ENCODE data around the gene UHRF2. TPM values are rescaled to one million over a fixed set of nuclear protein-coding genes. Genes with fewer than 3 reads are reported as not detected.

The UHRF2 gene
- total RNA-seq, 2 donors from 2014 or later, result 56.9 to 76.0 TPM

GRCh38 chr9:6408320-6408719 is 4.7 kb upstream of the UHRF2 start:
- H3K27me3 ChIP-seq (replicated peaks; ENCODE audit: insufficient read depth), result no peaks in the 10 kb centered on the region
- no peaks in the 10 kb centered on the region for H3K9me3 ChIP-seq
- no peak overlapping the region for H3K4me3 ChIP-seq
- H3K36me3 ChIP-seq, result no peaks in the 10 kb centered on the region
- TF ChIP-seq CTCF (IDR thresholded peaks at IDR 0.05), result no peak
- no peak overlapping the region for H3K27ac ChIP-seq
- H3K4me1 ChIP-seq (ENCODE audit: control insufficient read depth in 1 of 2, low read depth in 2 of 2), result no peaks in the 10 kb centered on the region
- DNase-seq (ENCODE audit: low spot score) (no peak), ATAC-seq (ENCODE audit: insufficient number of reproducible peaks, low FRiP score, low read depth) (no peak)

- TF ChIP-seq CTCF (IDR thresholded peaks at IDR 0.05), result no peak
- DNase-seq (ENCODE audit: low spot score) (no peak), ATAC-seq (ENCODE audit: insufficient number of reproducible peaks, low FRiP score, low read depth) (no peak)
Measured at GRCh38 chr9:6409811-6410210, 3.2 kb upstream of the UHRF2 start.

GRCh38 chr9:6410633-6411032 is 2.4 kb upstream of the UHRF2 start:
- H3K9me3 ChIP-seq, result no peaks in the 10 kb centered on the region
- ATAC-seq (ENCODE audit: insufficient number of reproducible peaks, low FRiP score, low read depth) (no peak), DNase-seq (ENCODE audit: low spot score) (no peak)
- H3K4me1 ChIP-seq (ENCODE audit: control insufficient read depth in 1 of 2, low read depth in 2 of 2), result peaks cover 3 to 14% of the 10 kb centered on the region in 2 donors
- H3K4me3 ChIP-seq, result no peak overlapping the region
- no peak overlapping the region for H3K27ac ChIP-seq
- no peaks in the 10 kb centered on the region for H3K36me3 ChIP-seq
- no peak for TF ChIP-seq CTCF (IDR thresholded peaks at IDR 0.05)
- H3K27me3 ChIP-seq (replicated peaks; ENCODE audit: insufficient read depth), result no peaks in the 10 kb centered on the region

More at GRCh38 chr9:6409811-6410210, 3.2 kb upstream of the UHRF2 start:
- Histone ChIP-seq H3K9me3 (no peaks in the 10 kb centered on the region), H3K4me3 (no peak overlapping the region), H3K4me1 (ENCODE audit: control insufficient read depth in 1 of 2, low read depth in 2 of 2) (peaks cover 0 to 6% of the 10 kb centered on the region in 2 donors), H3K27me3 (replicated peaks; ENCODE audit: insufficient read depth) (no peaks in the 10 kb centered on the region), H3K36me3 (no peaks in the 10 kb centered on the region), H3K27ac (no peak overlapping the region)

- Histone ChIP-seq H3K27me3 (replicated peaks; ENCODE audit: insufficient read depth) (no peaks in the 10 kb centered on the region), H3K4me3 (peak overlapping the region; percentile 96), H3K27ac (peak overlapping the region; percentile 74 to 90), H3K36me3 (no peaks in the 10 kb centered on the region), H3K4me1 (ENCODE audit: control insufficient read depth in 1 of 2, low read depth in 2 of 2) (peaks cover 10 to 35% of the 10 kb centered on the region in 2 donors), H3K9me3 (no peaks in the 10 kb centered on the region)
- ATAC-seq (ENCODE audit: insufficient number of reproducible peaks, low FRiP score, low read depth) (peak; percentile 20), DNase-seq (ENCODE audit: low spot score) (no peak)
- TF ChIP-seq CTCF (IDR thresholded peaks at IDR 0.05), result peak; percentile 11
Measured at GRCh38 chr9:6413365-6414246, 607 bp downstream of the UHRF2 start.

GRCh38 chr9:6414247-6414641 is 1.2 kb downstream of the UHRF2 start:
- no peak for DNase-seq (ENCODE audit: low spot score)
- no peaks in the 10 kb centered on the region for H3K9me3 ChIP-seq
- peaks cover 16 to 41% of the 10 kb centered on the region in 2 donors for H3K4me1 ChIP-seq (ENCODE audit: control insufficient read depth in 1 of 2, low read depth in 2 of 2)
- no peaks in the 10 kb centered on the region for H3K27me3 ChIP-seq (replicated peaks; ENCODE audit: insufficient read depth)
- no peak for ATAC-seq (ENCODE audit: insufficient number of reproducible peaks, low FRiP score, low read depth)
- H3K36me3 ChIP-seq, result no peaks in the 10 kb centered on the region
- TF ChIP-seq CTCF (IDR thresholded peaks at IDR 0.05), result no peak
- H3K27ac ChIP-seq, result peak overlapping the region; percentile 74 to 90
- peak overlapping the region; percentile 96 for H3K4me3 ChIP-seq
